ENCODE results near the gene TNFRSF19. TPM values are rescaled to one million over a fixed set of nuclear protein-coding genes. Genes with fewer than 3 reads are reported as not detected.

The TNFRSF19 gene
- total and polyA plus RNA-seq, 2 of the 13 experiments (the other 11 are each of a cell fraction or from before 2014, with no cell fraction given): 75.3 to 77.7 TPM

- TF ChIP-seq ZBTB40 (IDR thresholded peaks at IDR 0.05): 0 out of 2 replicates have a peak, but pooled peaks have one; percentile 4
- no peak for TF ChIP-seq ZBTB40 (CRISPR knock-in tag; IDR thresholded peaks at IDR 0.05)
- no peak for TF ChIP-seq ZNF142 (CRISPR knock-in tag; IDR thresholded peaks at IDR 0.05)
These were observed 12.5 kb upstream of the TNFRSF19 start (continued) for GRCh38 chr13:23557733-23558132.
